IPS-20b (cell line): ENCODE measurements around the gene SEC14L3.

Experiments
- H3K27ac ChIP-seq: one replicate; pipeline ENCODE4 v1.5.1; 2013; ENCODE audit warnings: low read length
- H3K27me3 ChIP-seq: 2 replicates; pipeline ENCODE4 v1.6.1; 2013; ENCODE audit warnings: mild to moderate bottlenecking, low read length, inconsistent platforms; ENCODE audit not compliant: insufficient read depth
- H3K36me3 ChIP-seq: 2 replicates; pipeline ENCODE4 v1.6.1; 2013; ENCODE audit warnings: low read depth, mild to moderate bottlenecking, inconsistent platforms, low read length, moderate library complexity; ENCODE audit not compliant: insufficient read depth
- H3K4me1 ChIP-seq: 2 replicates; pipeline ENCODE4 v1.6.1; 2013; ENCODE audit warnings: mild to moderate bottlenecking, control low read depth, inconsistent platforms, low read length, moderate library complexity; ENCODE audit not compliant: insufficient read depth
- H3K4me3 ChIP-seq: 2 replicates; pipeline ENCODE4 v1.5.1; 2013; ENCODE audit warnings: mild to moderate bottlenecking, low read length, inconsistent platforms
- H3K9ac ChIP-seq: 2 replicates; pipeline ENCODE4 v1.6.1; 2013; ENCODE audit warnings: low read depth, mild to moderate bottlenecking, inconsistent platforms, low read length, moderate library complexity
- H3K9me3 ChIP-seq: 2 replicates; pipeline ENCODE4 v1.6.1; 2013; ENCODE audit warnings: mild to moderate bottlenecking, low read depth, low read length, inconsistent platforms; ENCODE audit not compliant: insufficient read depth

Gene SEC14L3

GRCh38 chr22:30438559-30438958 lies 33.3 kb downstream of the SEC14L3 start:
- Histone ChIP-seq H3K36me3 (no peaks in the 10 kb centered on the region), H3K4me3 (no peak overlapping the region), H3K27me3 (no peaks in the 10 kb centered on the region), H3K4me1 (no peaks in the 10 kb centered on the region), H3K9ac (no peak overlapping the region), H3K9me3 (no peaks in the 10 kb centered on the region), H3K27ac (no peak overlapping the region)

- Histone ChIP-seq H3K9ac (no peak overlapping the region), H3K27ac (no peak overlapping the region), H3K4me3 (no peak overlapping the region)
Measured at GRCh38 chr22:30436196-30436595, 35.6 kb downstream of the SEC14L3 start.

GRCh38 chr22:30435674-30436126 lies 36.1 kb downstream of the SEC14L3 start:
- Histone ChIP-seq H3K4me3 (no peak overlapping the region), H3K27me3 (no peaks in the 10 kb centered on the region), H3K9ac (no peak overlapping the region), H3K9me3 (no peaks in the 10 kb centered on the region), H3K36me3 (no peaks in the 10 kb centered on the region), H3K4me1 (no peaks in the 10 kb centered on the region), H3K27ac (no peak overlapping the region)

More at GRCh38 chr22:30436196-30436595, 35.6 kb downstream of the SEC14L3 start:
- H3K36me3 ChIP-seq: no peaks in the 10 kb centered on the region
- H3K9me3 ChIP-seq: no peaks in the 10 kb centered on the region
- H3K4me1 ChIP-seq: no peaks in the 10 kb centered on the region
- H3K27me3 ChIP-seq: no peaks in the 10 kb centered on the region

GRCh38 chr22:30434843-30435242 lies 37.0 kb downstream of the SEC14L3 start:
- H3K27ac ChIP-seq: no peak overlapping the region

GRCh38 chr22:30433773-30434172 lies 38.0 kb downstream of the SEC14L3 start:
- Histone ChIP-seq H3K4me1 (0 out of 2 replicates have a peak, but pooled peaks cover 4% of the 10 kb centered on the region), H3K9ac (no peak overlapping the region), H3K36me3 (peaks cover 2% of the 10 kb centered on the region), H3K4me3 (no peak overlapping the region), H3K9me3 (no peaks in the 10 kb centered on the region), H3K27me3 (no peaks in the 10 kb centered on the region), H3K27ac (no peak overlapping the region)

More at GRCh38 chr22:30434843-30435242, 37.0 kb downstream of the SEC14L3 start:
- Histone ChIP-seq H3K9ac (no peak overlapping the region), H3K4me3 (no peak overlapping the region), H3K36me3 (no peaks in the 10 kb centered on the region), H3K4me1 (0 out of 2 replicates have a peak, but pooled peaks cover 3% of the 10 kb centered on the region), H3K9me3 (no peaks in the 10 kb centered on the region), H3K27me3 (no peaks in the 10 kb centered on the region)

GRCh38 chr22:30433227-30433626 lies 38.6 kb downstream of the SEC14L3 start:
- Histone ChIP-seq H3K4me3 (no peak overlapping the region), H3K4me1 (0 out of 2 replicates have a peak, but pooled peaks cover 4% of the 10 kb centered on the region), H3K9ac (no peak overlapping the region), H3K36me3 (peaks cover 8% of the 10 kb centered on the region), H3K27me3 (no peaks in the 10 kb centered on the region), H3K27ac (no peak overlapping the region), H3K9me3 (no peaks in the 10 kb centered on the region)

GRCh38 chr22:30432520-30432919 lies 39.3 kb downstream of the SEC14L3 start:
- Histone ChIP-seq H3K27me3 (no peaks in the 10 kb centered on the region), H3K36me3 (peaks cover 15% of the 10 kb centered on the region), H3K9me3 (no peaks in the 10 kb centered on the region), H3K4me1 (0 out of 2 replicates have a peak, but pooled peaks cover 4% of the 10 kb centered on the region), H3K9ac (no peak overlapping the region), H3K4me3 (no peak overlapping the region), H3K27ac (no peak overlapping the region)

GRCh38 chr22:30432096-30432495 lies 39.7 kb downstream of the SEC14L3 start:
- Histone ChIP-seq H3K4me1 (0 out of 2 replicates have a peak, but pooled peaks cover 4% of the 10 kb centered on the region), H3K9me3 (no peaks in the 10 kb centered on the region), H3K27ac (no peak overlapping the region), H3K27me3 (no peaks in the 10 kb centered on the region), H3K4me3 (no peak overlapping the region), H3K36me3 (peaks cover 19% of the 10 kb centered on the region), H3K9ac (no peak overlapping the region)

- H3K9me3 ChIP-seq: no peaks in the 10 kb centered on the region
Measured at GRCh38 chr22:30430933-30431332, 40.9 kb downstream of the SEC14L3 start.

GRCh38 chr22:30429887-30430286 lies 41.9 kb downstream of the SEC14L3 start:
- no peak overlapping the region for H3K4me3 ChIP-seq
- no peaks in the 10 kb centered on the region for H3K9me3 ChIP-seq
- no peak overlapping the region for H3K27ac ChIP-seq
- no peak overlapping the region for H3K9ac ChIP-seq
- H3K27me3 ChIP-seq: no peaks in the 10 kb centered on the region
- peaks cover 21% of the 10 kb centered on the region for H3K36me3 ChIP-seq
- H3K4me1 ChIP-seq: 0 out of 2 replicates have a peak, but pooled peaks cover 4% of the 10 kb centered on the region

More at GRCh38 chr22:30430933-30431332, 40.9 kb downstream of the SEC14L3 start:
- peaks cover 21% of the 10 kb centered on the region for H3K36me3 ChIP-seq
- H3K27ac ChIP-seq: no peak overlapping the region
- H3K9ac ChIP-seq: no peak overlapping the region
- H3K4me3 ChIP-seq: no peak overlapping the region
- H3K27me3 ChIP-seq: no peaks in the 10 kb centered on the region
- 0 out of 2 replicates have a peak, but pooled peaks cover 4% of the 10 kb centered on the region for H3K4me1 ChIP-seq

- H3K9ac ChIP-seq: no peak overlapping the region
- no peaks in the 10 kb centered on the region for H3K9me3 ChIP-seq
- H3K27ac ChIP-seq: no peak overlapping the region
- H3K27me3 ChIP-seq: no peaks in the 10 kb centered on the region
- H3K36me3 ChIP-seq: peaks cover 21% of the 10 kb centered on the region
- H3K4me3 ChIP-seq: no peak overlapping the region
- peaks cover 4% of the 10 kb centered on the region; the same call in 1 of the 2 replicates for H3K4me1 ChIP-seq
Measured at GRCh38 chr22:30427871-30428270, 43.9 kb downstream of the SEC14L3 start.
